ENCODE data around the gene NPR2. TPM values are rescaled to one million over a fixed set of nuclear protein-coding genes. Genes with fewer than 3 reads are reported as not detected.
A peak's percentile ranks its signal among the peaks of the same experiment; 100 is the strongest.

NPR2 gene
- total and polyA plus RNA-seq, 8 donors, result 17.6 to 58.6 (median 47.2) TPM

DNA sequence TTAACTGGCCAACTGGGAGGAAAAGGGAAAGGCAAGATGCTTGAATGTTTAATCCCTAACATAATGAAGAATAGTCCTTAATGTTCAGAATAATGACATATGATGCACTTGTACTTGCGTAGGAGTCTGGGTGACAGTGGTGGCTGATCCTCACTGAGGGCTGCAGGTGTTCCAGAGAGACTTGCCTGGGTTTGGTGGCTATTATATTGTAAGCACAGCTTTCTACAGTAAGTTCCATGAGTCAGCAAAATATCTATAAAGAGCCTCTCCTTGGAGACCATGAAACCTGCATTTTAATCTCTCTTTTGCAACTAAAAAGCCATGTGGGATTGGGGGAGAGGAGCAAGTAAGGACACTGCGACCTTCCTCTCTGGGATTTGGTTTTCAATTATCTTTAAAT lies 1.9 kb upstream of the NPR2 start:
- ATAC-seq (no peak), DNase-seq (no peak)
- Histone ChIP-seq H3K4me1 (peaks cover 9 to 22% of the 10 kb centered on the region in 2 donors), H3K27ac (no peak overlapping the region), H3K36me3 (no peaks in the 10 kb centered on the region), H3K4me3 (no peak overlapping the region), H3K27me3 (peaks cover 0 to 14% of the 10 kb centered on the region in 2 donors), H3K9me3 (no peaks in the 10 kb centered on the region)
- intact Hi-C loops (cut with DNase I), result loop anchor here in 1 of 2 donors (5.0 kb wide), 1 partner anchor 33 kb away; no protein-coding TSS in a partner anchor
- TF ChIP-seq, protein P1, sequence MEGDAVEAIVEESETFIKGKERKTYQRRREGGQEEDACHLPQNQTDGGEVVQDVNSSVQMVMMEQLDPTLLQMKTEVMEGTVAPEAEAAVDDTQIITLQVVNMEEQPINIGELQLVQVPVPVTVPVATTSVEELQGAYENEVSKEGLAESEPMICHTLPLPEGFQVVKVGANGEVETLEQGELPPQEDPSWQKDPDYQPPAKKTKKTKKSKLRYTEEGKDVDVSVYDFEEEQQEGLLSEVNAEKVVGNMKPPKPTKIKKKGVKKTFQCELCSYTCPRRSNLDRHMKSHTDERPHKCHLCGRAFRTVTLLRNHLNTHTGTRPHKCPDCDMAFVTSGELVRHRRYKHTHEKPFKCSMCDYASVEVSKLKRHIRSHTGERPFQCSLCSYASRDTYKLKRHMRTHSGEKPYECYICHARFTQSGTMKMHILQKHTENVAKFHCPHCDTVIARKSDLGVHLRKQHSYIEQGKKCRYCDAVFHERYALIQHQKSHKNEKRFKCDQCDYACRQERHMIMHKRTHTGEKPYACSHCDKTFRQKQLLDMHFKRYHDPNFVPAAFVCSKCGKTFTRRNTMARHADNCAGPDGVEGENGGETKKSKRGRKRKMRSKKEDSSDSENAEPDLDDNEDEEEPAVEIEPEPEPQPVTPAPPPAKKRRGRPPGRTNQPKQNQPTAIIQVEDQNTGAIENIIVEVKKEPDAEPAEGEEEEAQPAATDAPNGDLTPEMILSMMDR (IDR thresholded peaks at IDR 0.05), result no peak

DNA sequence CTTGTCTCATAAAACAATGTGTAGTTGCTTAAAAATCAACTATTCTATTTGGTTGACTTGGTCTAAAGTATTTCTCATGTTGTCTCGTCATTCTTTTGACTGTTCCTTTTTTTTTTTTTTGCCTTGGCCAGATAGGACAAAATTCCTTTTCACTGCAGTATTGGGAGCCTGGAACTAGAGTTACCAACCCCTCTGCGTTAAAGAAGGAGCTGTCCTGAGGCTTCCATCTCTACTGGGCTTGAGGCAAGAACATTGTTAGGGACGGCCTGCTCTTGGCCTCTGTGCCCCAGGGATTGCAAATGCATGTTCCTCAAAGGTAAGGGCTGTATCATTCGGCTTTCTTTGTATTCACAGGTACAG lies 1.4 kb upstream of the NPR2 start:
- no peak overlapping the region for H3K4me3 ChIP-seq
- intact Hi-C loops (cut with DNase I), result loop anchor here in 1 of 2 donors (2.0 kb wide), 1 partner anchor 93 kb away; no protein-coding TSS in a partner anchor
- H3K9me3 ChIP-seq, result no peaks in the 10 kb centered on the region
- TF ChIP-seq, protein P1 (IDR thresholded peaks at IDR 0.05), result no peak
- peaks cover 9 to 22% of the 10 kb centered on the region in 2 donors for H3K4me1 ChIP-seq
- DNase-seq (no peak), ATAC-seq (no peak)
- no peak overlapping the region for H3K27ac ChIP-seq
- no peaks in the 10 kb centered on the region for H3K36me3 ChIP-seq
- H3K27me3 ChIP-seq, result peaks cover 0 to 14% of the 10 kb centered on the region in 2 donors

DNA sequence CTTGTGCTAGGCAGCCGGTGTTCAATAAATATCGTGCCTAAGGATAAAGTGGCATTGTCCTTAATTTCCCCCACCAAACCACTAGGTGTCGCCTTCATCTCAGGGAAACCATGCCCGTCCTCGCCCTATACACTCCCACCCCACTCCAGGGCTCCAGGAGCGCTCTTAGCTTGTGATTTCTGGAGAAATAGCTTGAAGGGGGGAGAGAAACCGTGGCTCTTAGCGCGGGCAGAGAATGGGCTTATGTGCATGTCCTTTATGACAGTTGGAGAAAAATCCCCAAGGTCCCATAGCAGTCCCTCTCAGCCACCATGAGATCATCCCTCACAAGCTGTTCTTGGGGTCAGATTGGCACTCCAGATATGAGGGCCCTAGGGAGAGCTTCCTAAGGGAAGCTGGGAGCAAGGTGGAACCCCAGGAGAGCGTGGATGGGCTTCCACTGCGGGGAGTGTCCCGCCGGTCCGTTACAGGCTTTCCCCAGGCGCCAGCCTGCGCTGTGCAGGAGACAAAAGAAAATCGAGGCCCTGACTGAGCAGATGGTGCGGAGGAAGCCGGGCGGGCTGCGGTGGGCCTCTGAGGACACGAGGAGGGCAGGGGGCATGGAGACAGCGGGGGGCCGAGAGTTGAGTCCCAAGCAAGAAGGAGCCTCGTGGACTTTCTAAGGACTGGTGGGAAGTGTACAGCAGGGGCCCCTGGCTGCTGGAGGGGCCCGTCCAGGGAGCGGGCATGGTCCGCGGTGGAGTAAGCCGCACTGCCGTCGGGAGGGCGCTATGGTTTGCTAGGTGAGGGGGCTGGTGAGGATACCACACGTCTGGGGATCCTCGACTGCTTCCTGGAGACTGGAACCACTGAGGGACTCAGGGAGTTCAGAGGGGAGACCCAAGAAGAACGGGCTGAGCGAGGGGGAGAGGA lies 750 bp upstream of the NPR2 start:
- intact Hi-C loops (cut with DNase I), result loop anchor here in 1 of 2 donors (2.0 kb wide), 1 partner anchor 92 kb away; no protein-coding TSS in a partner anchor
- Histone ChIP-seq H3K4me1 (peaks cover 9 to 22% of the 10 kb centered on the region in 2 donors), H3K9me3 (no peaks in the 10 kb centered on the region), H3K4me3 (peak overlapping the region in 1 of 2 donors; percentile 5), H3K27ac (peak overlapping the region; percentile 44 to 50), H3K36me3 (no peaks in the 10 kb centered on the region), H3K27me3 (peaks cover 0 to 14% of the 10 kb centered on the region in 2 donors)
- ATAC-seq (peak; percentile 96), DNase-seq (peak in 3 of 4 donors; percentile 64 to 89 (median 81))
- TF ChIP-seq, protein P1 (IDR thresholded peaks at IDR 0.05), result peak; percentile 74 to 76

DNA sequence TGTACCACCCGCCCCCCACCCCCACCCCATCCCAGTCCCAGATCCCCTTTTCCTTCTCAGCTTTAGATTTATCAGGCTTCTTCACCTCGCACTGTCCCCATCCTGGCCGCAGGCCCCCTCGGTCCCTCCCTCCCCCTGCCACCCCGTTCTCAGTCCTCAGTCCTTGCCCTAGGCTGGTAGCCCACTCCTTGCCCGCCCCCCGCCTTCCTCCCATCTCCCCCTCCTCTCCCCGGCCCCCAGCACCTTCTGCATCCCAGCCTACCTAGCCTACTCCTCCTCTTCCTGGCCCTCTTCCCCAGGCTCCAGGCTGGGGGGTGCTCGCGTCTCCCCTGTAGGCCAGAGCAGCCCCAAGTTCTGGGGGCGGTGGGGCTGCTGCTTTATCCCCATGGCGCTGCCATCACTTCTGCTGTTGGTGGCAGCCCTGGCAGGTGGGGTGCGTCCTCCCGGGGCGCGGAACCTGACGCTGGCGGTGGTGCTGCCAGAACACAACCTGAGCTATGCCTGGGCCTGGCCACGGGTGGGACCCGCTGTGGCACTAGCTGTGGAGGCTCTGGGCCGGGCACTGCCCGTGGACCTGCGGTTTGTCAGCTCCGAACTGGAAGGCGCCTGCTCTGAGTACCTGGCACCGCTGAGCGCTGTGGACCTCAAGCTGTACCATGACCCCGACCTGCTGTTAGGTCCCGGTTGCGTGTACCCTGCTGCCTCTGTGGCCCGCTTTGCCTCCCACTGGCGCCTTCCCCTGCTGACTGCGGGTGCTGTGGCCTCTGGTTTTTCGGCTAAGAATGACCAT lies 828 bp downstream of the NPR2 start:
- DNase-seq, result no peak
- no peak for ATAC-seq
- H3K27me3 ChIP-seq, result peaks cover 0 to 14% of the 10 kb centered on the region in 2 donors
- peaks cover 9 to 22% of the 10 kb centered on the region in 2 donors for H3K4me1 ChIP-seq
- H3K36me3 ChIP-seq, result no peaks in the 10 kb centered on the region
- intact Hi-C loops (cut with DNase I), result no loop called here
- TF ChIP-seq, protein P1 (IDR thresholded peaks at IDR 0.05), result no peak
- peak overlapping the region in 1 of 2 donors; percentile 68 for H3K27ac ChIP-seq
- H3K9me3 ChIP-seq, result no peaks in the 10 kb centered on the region
- peak overlapping the region; percentile 34 for H3K4me3 ChIP-seq
